Stimulated activated CD8-positive, alpha-beta memory T cell treated with anti-CD3 and anti-CD28 coated beads, Interleukin-12 subunit alpha, Interleukin-12 subunit beta, amount 100 ng/mL, for 24 hours (primary cell): ENCODE data around the gene OTUD5.

Experiments used
- DNase-seq: peaks from one replicate; pipeline ENCODE4 v3.0.0-alpha.2; 2020; ENCODE audit errors: extremely low read depth

Gene OTUD5

GRCh38 chrX:48972220-48973164 lies 15.1 kb upstream of the OTUD5 start:
- no peak for DNase-seq

- no peak for DNase-seq
Observed at GRCh38 chrX:48971249-48972219, 14.1 kb upstream of the OTUD5 start, which contains the start of gene KCND1. Gene KCND1, minus strand, starts transcription at chrX:48971844. Its CDS starts 1,573 bp downstream, at chrX:48970271.

GRCh38 chrX:48969471-48969870 lies 12.1 kb upstream of the OTUD5 start:
- no peak for DNase-seq

- no peak for DNase-seq
Observed at GRCh38 chrX:48968377-48968776, 11.0 kb upstream of the OTUD5 start.

GRCh38 chrX:48966796-48967579 lies 9.6 kb upstream of the OTUD5 start:
- DNase-seq: no peak

- DNase-seq: no peak
Observed at GRCh38 chrX:48965959-48966358, 8.6 kb upstream of the OTUD5 start.

GRCh38 chrX:48961585-48962091 lies 4.2 kb upstream of the OTUD5 start:
- DNase-seq: no peak

- no peak for DNase-seq
Observed at GRCh38 chrX:48960291-48960690, 2.9 kb upstream of the OTUD5 start.

GRCh38 chrX:48958635-48959094 lies 1.3 kb upstream of the OTUD5 start:
- no peak for DNase-seq

- peak; percentile 73 for DNase-seq
Observed at GRCh38 chrX:48957827-48958634, 624 bp upstream of the OTUD5 start.

- no peak for DNase-seq
Observed at GRCh38 chrX:48956728-48957414, 536 bp downstream of the OTUD5 start.

GRCh38 chrX:48948589-48948988 lies 8.8 kb downstream of the OTUD5 start:
- DNase-seq: no peak

GRCh38 chrX:48945517-48946348 lies 11.7 kb downstream of the OTUD5 start:
- DNase-seq: no peak

- DNase-seq: no peak
Observed at GRCh38 chrX:48942895-48943294, 14.5 kb downstream of the OTUD5 start.

GRCh38 chrX:48940404-48940955 lies 16.9 kb downstream of the OTUD5 start:
- DNase-seq: no peak

GRCh38 chrX:48939524-48940228 lies 17.7 kb downstream of the OTUD5 start:
- DNase-seq: no peak

- no peak for DNase-seq
Observed at GRCh38 chrX:48938721-48939425, 18.5 kb downstream of the OTUD5 start.
